Upper lobe of right lung (tissue), 1 donor: ENCODE results near the gene SLC5A11. TPM values are rescaled to one million over a fixed set of nuclear protein-coding genes. Genes with fewer than 3 reads are reported as not detected.
"Not testable (repeated sequence)": the region's sequence is repeated elsewhere in the genome, so short reads cannot be mapped to it uniquely, and the experiment has no call there.

Experiments
- ATAC-seq: fragments of 200-7000 bp; cut with Tn5 transposase; one replicate; pipeline ENCODE4 v1.9.1; 2020; ENCODE audit warnings: mild to moderate bottlenecking, moderate library complexity
- DNase-seq: peaks from one replicate; pipeline ENCODE4 v3.0.0-alpha.2; 2020
- H3K27ac ChIP-seq: fragments of 200-600 bp; one replicate; pipeline ENCODE4 v1.8.0; 2022
- H3K27me3 ChIP-seq: fragments of 200-600 bp; one replicate; pipeline ENCODE4 v1.8.0; 2022; ENCODE audit warnings: mild to moderate bottlenecking
- H3K36me3 ChIP-seq: fragments of 200-600 bp; one replicate; pipeline ENCODE4 v1.8.0; 2022
- H3K4me1 ChIP-seq: fragments of 200-600 bp; one replicate; pipeline ENCODE4 v1.8.0; 2022
- H3K4me3 ChIP-seq: fragments of 200-600 bp; one replicate; pipeline ENCODE4 v1.8.0; 2022; ENCODE audit warnings: mild to moderate bottlenecking
- H3K9me3 ChIP-seq: fragments of 200-600 bp; one replicate; pipeline ENCODE4 v1.8.0; 2022
- intact Hi-C: fragments of 100-400 bp; cut with DNase I; formaldehyde crosslinking; loops from one replicate; pipeline ENCODE4 v1.11.0; 2022
- total RNA-seq: library from RNA; stranded (reverse); fragmentation: NEBNext Ultra II Directional; extraction: Animal tissue kit (Norgen Biotek cat#: 25700); gene quantifications from one replicate; pipeline ENCODE4 v1.2.1, GENCODE V29; 2021
- TF ChIP-seq, protein P1 (sequence below): fragments of 200-600 bp; IDR thresholded peaks from one replicate; pipeline ENCODE4 v1.8.0; 2022; ENCODE audit warnings: antibody characterized with exemption
- donor health status: DM: no; HTN: yes; CAD: no; lungs with severe emphysema.

Gene SLC5A11
- total RNA-seq, 1 donor from 2014 or later: not detected

DNA sequence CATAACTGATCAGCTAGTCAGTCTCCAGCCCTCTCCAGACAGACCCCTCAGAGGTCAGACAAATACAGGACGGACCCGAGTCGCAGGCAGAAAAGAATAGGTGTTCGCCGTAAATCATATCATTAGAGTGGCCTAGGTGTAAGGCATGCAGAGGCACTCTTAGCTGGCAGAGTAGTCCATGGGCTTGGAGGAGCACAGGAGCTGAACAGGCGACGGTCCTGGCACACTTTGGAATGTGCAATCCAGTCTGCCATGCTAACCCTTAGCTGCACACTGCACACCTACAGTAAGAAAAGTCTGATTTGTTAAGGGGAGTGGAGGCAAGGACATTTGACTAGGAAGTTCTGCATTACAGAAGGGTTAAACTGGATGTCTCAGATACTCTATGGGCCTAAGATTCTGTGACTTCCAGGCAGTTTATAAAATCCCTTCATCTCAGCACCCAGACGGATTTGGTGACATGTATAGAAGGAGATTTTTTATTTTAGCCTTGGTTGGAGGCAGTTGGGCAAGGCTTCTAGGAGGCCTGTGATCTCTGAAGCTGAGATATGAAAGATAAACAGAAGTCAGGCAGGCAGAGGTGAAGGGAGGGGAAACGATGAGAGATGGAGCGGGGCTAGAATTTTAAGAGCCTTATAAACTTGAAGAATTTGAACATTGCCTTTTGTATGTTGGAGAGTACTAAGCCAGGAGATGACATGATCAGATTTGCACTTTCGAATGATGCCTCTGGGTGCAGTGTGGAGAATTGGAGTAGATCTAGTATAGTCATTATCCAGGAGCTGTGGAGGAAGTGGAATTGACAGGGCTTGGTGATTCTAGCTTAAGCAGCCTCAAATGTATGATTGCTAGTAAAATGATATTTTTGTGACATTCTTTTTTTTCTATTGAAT is 34.6 kb upstream of the SLC5A11 start:
- peaks cover 100% of the 10 kb centered on the region for H3K36me3 ChIP-seq
- ATAC-seq (no peak), DNase-seq (no peak)
- no peaks in the 10 kb centered on the region for H3K9me3 ChIP-seq
- intact Hi-C loops: loop anchor here (10.0 kb wide), 1 partner anchor 246 kb away; no protein-coding TSS in a partner anchor
- H3K27ac ChIP-seq: no peak overlapping the region
- H3K27me3 ChIP-seq: no peaks in the 10 kb centered on the region
- H3K4me3 ChIP-seq: no peak overlapping the region
- TF ChIP-seq, protein P1, sequence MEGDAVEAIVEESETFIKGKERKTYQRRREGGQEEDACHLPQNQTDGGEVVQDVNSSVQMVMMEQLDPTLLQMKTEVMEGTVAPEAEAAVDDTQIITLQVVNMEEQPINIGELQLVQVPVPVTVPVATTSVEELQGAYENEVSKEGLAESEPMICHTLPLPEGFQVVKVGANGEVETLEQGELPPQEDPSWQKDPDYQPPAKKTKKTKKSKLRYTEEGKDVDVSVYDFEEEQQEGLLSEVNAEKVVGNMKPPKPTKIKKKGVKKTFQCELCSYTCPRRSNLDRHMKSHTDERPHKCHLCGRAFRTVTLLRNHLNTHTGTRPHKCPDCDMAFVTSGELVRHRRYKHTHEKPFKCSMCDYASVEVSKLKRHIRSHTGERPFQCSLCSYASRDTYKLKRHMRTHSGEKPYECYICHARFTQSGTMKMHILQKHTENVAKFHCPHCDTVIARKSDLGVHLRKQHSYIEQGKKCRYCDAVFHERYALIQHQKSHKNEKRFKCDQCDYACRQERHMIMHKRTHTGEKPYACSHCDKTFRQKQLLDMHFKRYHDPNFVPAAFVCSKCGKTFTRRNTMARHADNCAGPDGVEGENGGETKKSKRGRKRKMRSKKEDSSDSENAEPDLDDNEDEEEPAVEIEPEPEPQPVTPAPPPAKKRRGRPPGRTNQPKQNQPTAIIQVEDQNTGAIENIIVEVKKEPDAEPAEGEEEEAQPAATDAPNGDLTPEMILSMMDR: no peak
- H3K4me1 ChIP-seq: no peaks in the 10 kb centered on the region

GRCh38 chr16:24812813-24813212 is 33.0 kb upstream of the SLC5A11 start:
- not testable (repeated sequence) for H3K9me3 ChIP-seq, H3K27ac ChIP-seq, ATAC-seq, H3K4me3 ChIP-seq, H3K27me3 ChIP-seq, H3K4me1 ChIP-seq, DNase-seq
- H3K36me3 ChIP-seq: peaks cover 100% of the 10 kb centered on the region
- intact Hi-C loops: loop anchor here (10.0 kb wide), 1 partner anchor 248 kb away; no protein-coding TSS in a partner anchor

- no peaks in the 10 kb centered on the region for H3K27me3 ChIP-seq
- DNase-seq (no peak), ATAC-seq (no peak)
- TF ChIP-seq, protein P1: no peak
- intact Hi-C loops: loop anchor here (10.0 kb wide), 1 partner anchor 250 kb away; no protein-coding TSS in a partner anchor
- no peak overlapping the region for H3K27ac ChIP-seq
- no peaks in the 10 kb centered on the region for H3K4me1 ChIP-seq
- no peaks in the 10 kb centered on the region for H3K9me3 ChIP-seq
- H3K36me3 ChIP-seq: peaks cover 100% of the 10 kb centered on the region
- H3K4me3 ChIP-seq: no peak overlapping the region
Measured at GRCh38 chr16:24815021-24815420, 30.7 kb upstream of the SLC5A11 start.

- ATAC-seq (no peak), DNase-seq (no peak)
- H3K27ac ChIP-seq: no peak overlapping the region
- no peaks in the 10 kb centered on the region for H3K9me3 ChIP-seq
- TF ChIP-seq, protein P1: no peak
- no peaks in the 10 kb centered on the region for H3K27me3 ChIP-seq
- intact Hi-C loops: loop anchor here (10.0 kb wide), 1 partner anchor 252 kb away; no protein-coding TSS in a partner anchor
- H3K4me3 ChIP-seq: no peak overlapping the region
- no peaks in the 10 kb centered on the region for H3K4me1 ChIP-seq
- H3K36me3 ChIP-seq: peaks cover 100% of the 10 kb centered on the region
Measured at GRCh38 chr16:24816688-24817087, 29.1 kb upstream of the SLC5A11 start.

DNA sequence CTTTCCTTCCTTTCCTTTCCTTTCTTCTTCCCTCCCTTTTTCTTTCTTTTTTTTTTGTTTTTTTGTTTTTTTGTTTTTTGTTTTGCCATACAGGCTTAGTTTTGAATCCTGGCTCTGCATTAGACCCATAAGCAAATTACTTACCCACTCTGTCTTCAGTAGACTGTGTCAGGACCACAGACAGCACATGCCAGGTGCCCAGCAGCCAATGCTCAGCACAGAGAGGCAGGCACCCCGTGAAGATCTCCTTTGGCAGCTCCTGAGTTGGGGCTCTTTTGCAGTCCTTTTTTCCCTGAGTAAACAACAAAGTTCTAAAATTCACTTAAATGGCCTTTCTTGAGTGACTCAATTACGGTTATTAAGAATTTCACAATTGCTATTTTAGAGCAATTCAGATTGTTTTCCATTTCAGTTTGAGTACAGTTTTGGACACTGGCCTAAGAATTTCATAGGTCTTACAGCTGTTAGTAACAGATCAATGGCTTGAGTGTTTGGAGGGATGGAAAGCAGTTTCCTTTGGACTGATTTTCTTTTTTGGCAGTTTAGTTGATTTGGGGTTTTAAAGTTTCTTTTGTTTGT is 26.2 kb upstream of the SLC5A11 start:
- no peaks in the 10 kb centered on the region for H3K9me3 ChIP-seq
- no peaks in the 10 kb centered on the region for H3K4me1 ChIP-seq
- TF ChIP-seq, protein P1: no peak
- H3K4me3 ChIP-seq: no peak overlapping the region
- DNase-seq (no peak), ATAC-seq (peak; percentile 49)
- H3K27me3 ChIP-seq: no peaks in the 10 kb centered on the region
- intact Hi-C loops: loop anchor here (10.0 kb wide), 1 partner anchor 255 kb away; no protein-coding TSS in a partner anchor
- no peak overlapping the region for H3K27ac ChIP-seq
- H3K36me3 ChIP-seq: peaks cover 93% of the 10 kb centered on the region

DNA sequence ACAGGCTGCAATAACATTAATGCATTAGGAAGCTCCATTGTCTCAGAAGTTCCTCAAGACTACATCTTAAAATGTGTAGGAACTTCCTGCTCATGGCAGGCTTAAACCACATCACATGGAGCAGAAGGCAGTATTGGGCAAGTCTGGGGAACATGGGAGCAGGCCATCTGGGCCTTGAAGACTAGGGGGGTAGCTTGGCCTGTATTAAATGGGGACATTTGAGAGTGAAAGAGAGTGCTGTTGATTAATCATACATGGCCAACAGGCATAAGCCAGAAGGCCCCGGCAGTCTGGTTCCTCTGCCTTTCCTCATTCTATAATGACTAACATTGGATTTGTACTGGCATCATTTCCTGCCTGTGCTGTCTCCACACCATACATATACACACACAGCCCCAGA is 25.2 kb upstream of the SLC5A11 start:
- intact Hi-C loops: no loop called here
- no peaks in the 10 kb centered on the region for H3K27me3 ChIP-seq
- TF ChIP-seq, protein P1: no peak
- no peak overlapping the region for H3K27ac ChIP-seq
- ATAC-seq (no peak), DNase-seq (no peak)
- no peak overlapping the region for H3K4me3 ChIP-seq
- H3K9me3 ChIP-seq: no peaks in the 10 kb centered on the region
- no peaks in the 10 kb centered on the region for H3K4me1 ChIP-seq
- peaks cover 84% of the 10 kb centered on the region for H3K36me3 ChIP-seq
